Measurements from ENCODE around the gene EPS8L3.

- TF ChIP-seq POLR2AphosphoS5 (IDR thresholded peaks at IDR 0.05) (no peak), CTCF (IDR thresholded peaks at IDR 0.05) (no peak), POLR2A (IDR thresholded peaks at IDR 0.05) (no peak), EP300 (IDR thresholded peaks at IDR 0.05) (no peak)
These were observed 38.8 kb downstream of the EPS8L3 start for GRCh38 chr1:109724933-109725332.

Data from upper lobe of left lung (tissue), 4 donors.